ENCODE data around the gene KRT86.

- TF ChIP-seq POLR2A (IDR thresholded peaks at IDR 0.05; ENCODE audit: low read depth, low read length) (no peak), TAF1 (IDR thresholded peaks at IDR 0.05; ENCODE audit: borderline replicate concordance, low read depth, low read length) (no peak)
These were observed 20.1 kb upstream of the KRT86 start for GRCh38 chr12:52254180-52254964.

Data from GM12892 (cell line).